H1 (cell line): ENCODE measurements around the gene GFRA3. TPM values are rescaled to one million over a fixed set of nuclear protein-coding genes. Genes with fewer than 3 reads are reported as not detected.

ENCODE experiments used
- CTCF ChIA-PET: fragments of 300-600 bp; sonication (Branson Sonifier 250); formaldehyde crosslinking; loops from one replicate; lab custom pipeline; 2021; ENCODE audit not compliant: partially characterized antibody; lab: Charles Lee
- POLR2A ChIA-PET: fragments of 300-600 bp; sonication (Branson Sonifier 250); formaldehyde crosslinking; loops from one replicate; lab custom pipeline; 2021; ENCODE audit warnings: inconsistent platforms; ENCODE audit not compliant: partially characterized antibody; lab: Charles Lee
- DNase-seq, 2 experiments: peaks; one replicate each; pipeline versions ENCODE4 v3.0.0 to v3.0.0-alpha.2; 2010 to 2022; ENCODE audit warnings: low spot score in 2 of 2, low read depth in 1 of 2, mixed read lengths in 1 of 2
- FAIRE-seq: peaks from 2 replicates; lab custom pipeline; 2011; peaks lifted over from hg19 to GRCh38; lab: Jason Lieb, UNC
- H2AFZ ChIP-seq: 2 replicates; pipeline ENCODE4 v1.8.1; 2012; ENCODE audit warnings: low read length, inconsistent platforms
- H2AK5ac ChIP-seq: 2 replicates; pipeline ENCODE4 v1.6.1; 2013; ENCODE audit warnings: low read depth, low read length
- H2BK120ac ChIP-seq: replicated peaks from 2 replicates; pipeline ENCODE3; 2013; ENCODE audit warnings: low read depth, low read length, inconsistent platforms
- H2BK12ac ChIP-seq: 2 replicates; pipeline ENCODE4 v1.6.1; 2013; ENCODE audit warnings: low read depth, low read length
- H2BK15ac ChIP-seq: 2 replicates; pipeline ENCODE4 v1.6.1; 2013; ENCODE audit warnings: low read length
- H2BK20ac ChIP-seq: 2 replicates; pipeline ENCODE4 v1.6.1; 2013; ENCODE audit warnings: low read length
- H2BK5ac ChIP-seq: 2 replicates; pipeline ENCODE4 v1.6.1; 2013; ENCODE audit warnings: low read depth, low read length
- H3K14ac ChIP-seq: 2 replicates; pipeline ENCODE4 v1.6.1; 2013; ENCODE audit warnings: inconsistent platforms; ENCODE audit not compliant: insufficient read length
- H3K18ac ChIP-seq: 2 replicates; pipeline ENCODE4 v1.6.1; 2013; ENCODE audit warnings: low read length; ENCODE audit errors: extremely low read depth
- H3K23ac ChIP-seq: 2 replicates; pipeline ENCODE4 v1.6.1; 2013; ENCODE audit warnings: inconsistent platforms; ENCODE audit not compliant: insufficient read length
- H3K23me2 ChIP-seq: 2 replicates; pipeline ENCODE4 v1.6.1; 2013; ENCODE audit warnings: low read depth, low read length
- H3K27ac ChIP-seq: 2 replicates; pipeline ENCODE4 v1.6.1; 2011; ENCODE audit warnings: low read depth, low read length, inconsistent platforms
- H3K27me3 ChIP-seq, 4 experiments: replicated peaks in 1 of 4; 1 replicate in 1 of 4; 2 replicates in 3 of 4; pipeline versions ENCODE4 v1.6.1 to v1.8.1; 2011 to 2013; ENCODE audit warnings: low read length in 3 of 4, mild to moderate bottlenecking in 3 of 4, inconsistent platforms in 2 of 4, mixed read lengths in 2 of 4, moderate library complexity in 1 of 4; ENCODE audit not compliant: control insufficient read depth in 3 of 4, insufficient read depth in 3 of 4; ENCODE audit errors: extremely low read depth in 1 of 4
- H3K36me3 ChIP-seq, 4 experiments: 2 replicates each; pipeline versions ENCODE4 v1.6.1 to v1.8.1; 2011 to 2013; ENCODE audit warnings: mild to moderate bottlenecking in 4 of 4, low read length in 3 of 4, moderate library complexity in 2 of 4, control low read depth in 1 of 4, inconsistent platforms in 1 of 4; ENCODE audit not compliant: insufficient read depth in 4 of 4, control insufficient read depth in 2 of 4
- H3K4ac ChIP-seq: replicated peaks from 2 replicates; pipeline ENCODE3; 2013; ENCODE audit warnings: low read length, low read depth, mixed read lengths, inconsistent platforms; ENCODE audit not compliant: insufficient read length
- H3K4me1 ChIP-seq, 4 experiments: replicated peaks in 1 of 4; 1 replicate in 1 of 4; 2 replicates in 3 of 4; pipeline versions ENCODE4 v1.6.1 to v1.8.1; 2011 to 2013; ENCODE audit warnings: low read length in 3 of 4, inconsistent platforms in 2 of 4, mixed read lengths in 1 of 4; ENCODE audit not compliant: insufficient read depth in 4 of 4, control insufficient read depth in 3 of 4
- H3K4me2 ChIP-seq, 2 experiments: 2 replicates each; pipeline versions ENCODE4 v1.6.1 to v1.8.1; 2011 to 2013; ENCODE audit warnings: low read depth in 2 of 2, low read length in 2 of 2, control low read depth in 1 of 2, inconsistent platforms in 1 of 2, mild to moderate bottlenecking in 1 of 2; ENCODE audit not compliant: insufficient read depth in 1 of 2
- H3K4me3 ChIP-seq, 4 experiments: fragments of 200-600, 300-600 bp in 1 of 4; sonication (generic), shearing (Covaris generic), sonication (Bioruptor Twin) in 1 of 4; 2 replicates each; pipeline versions ENCODE4 v1.5.1 to v1.8.1; 2011 to 2016; ENCODE audit warnings: low read length in 4 of 4, low read depth in 3 of 4, control low read depth in 2 of 4, inconsistent platforms in 2 of 4, mild to moderate bottlenecking in 2 of 4, mixed read lengths in 1 of 4, moderate library complexity in 1 of 4; ENCODE audit not compliant: insufficient read depth in 2 of 4; ENCODE audit errors: extremely low read depth in 1 of 4
- H3K56ac ChIP-seq: replicated peaks from 2 replicates; pipeline ENCODE3; 2013; ENCODE audit warnings: low read depth, mild to moderate bottlenecking, mixed read lengths, low read length, inconsistent platforms; ENCODE audit not compliant: insufficient read length
- H3K79me1 ChIP-seq: 2 replicates; pipeline ENCODE4 v1.6.1; 2013; ENCODE audit warnings: low read depth, low read length, control low read depth
- H3K79me2 ChIP-seq, 2 experiments: 2 replicates each; pipeline versions ENCODE4 v1.6.1 to v1.8.1; 2012 to 2013; ENCODE audit warnings: low read length in 2 of 2, mild to moderate bottlenecking in 2 of 2, inconsistent platforms in 1 of 2; ENCODE audit not compliant: insufficient read depth in 2 of 2, control insufficient read depth in 1 of 2
- H3K9ac ChIP-seq, 4 experiments: replicated peaks in 1 of 4; 1 replicate in 1 of 4; 2 replicates in 3 of 4; pipeline versions ENCODE4 v1.6.1 to v1.8.1; 2011 to 2013; ENCODE audit warnings: low read depth in 3 of 4, low read length in 3 of 4, control low read depth in 2 of 4, mild to moderate bottlenecking in 2 of 4, moderate library complexity in 2 of 4, inconsistent platforms in 1 of 4; ENCODE audit errors: extremely low read depth in 1 of 4
- H3K9me3 ChIP-seq, 2 experiments: 2 replicates each; pipeline versions ENCODE4 v1.6.1 to v1.8.1; 2012 to 2013; ENCODE audit warnings: mild to moderate bottlenecking in 2 of 2, moderate library complexity in 2 of 2, control low read depth in 1 of 2, inconsistent platforms in 1 of 2, low read depth in 1 of 2, low read length in 1 of 2, mixed read lengths in 1 of 2; ENCODE audit not compliant: insufficient read depth in 2 of 2
- H4K20me1 ChIP-seq, 2 experiments: replicated peaks in 1 of 2; 2 replicates each; pipeline versions ENCODE3 to v1.8.1; 2011 to 2013; ENCODE audit warnings: inconsistent platforms in 2 of 2, low read length in 2 of 2, mild to moderate bottlenecking in 1 of 2; ENCODE audit not compliant: insufficient read depth in 2 of 2, control insufficient read depth in 1 of 2
- H4K5ac ChIP-seq: 2 replicates; pipeline ENCODE4 v1.6.1; 2013; ENCODE audit warnings: low read length, low read depth, mixed read lengths, inconsistent platforms; ENCODE audit not compliant: insufficient read length
- H4K8ac ChIP-seq: 2 replicates; pipeline ENCODE4 v1.8.0; 2013; ENCODE audit warnings: mild to moderate bottlenecking, moderate library complexity, low read length, inconsistent platforms; ENCODE audit not compliant: insufficient read depth; ENCODE audit errors: extremely low read depth
- H4K91ac ChIP-seq: replicated peaks from 2 replicates; pipeline ENCODE3; 2013; ENCODE audit warnings: low read length, mixed read lengths, inconsistent platforms; ENCODE audit not compliant: insufficient read length
- KDM4A ChIP-seq: IDR thresholded peaks from one replicate; pipeline ENCODE4 v1.7.1; 2012; ENCODE audit warnings: low read depth, mild to moderate bottlenecking, moderate library complexity, low read length, inconsistent platforms; ENCODE audit not compliant: severe bottlenecking
- NANOG ChIP-seq: IDR thresholded peaks from 2 replicates; pipeline ENCODE4 v1.6.1; 2011; ENCODE audit warnings: low read length, low read depth, mild to moderate bottlenecking, inconsistent platforms; ENCODE audit not compliant: insufficient read depth, poor library complexity, severe bottlenecking
- WGBS, 2 experiments: shearing (Covaris generic) in 1 of 2; methylation state at CpG; one replicate each; pipeline versions ENCODE4 v1.1.6 to v1.1.7; 2013 to 2015; ENCODE audit warnings: low lambda C conversion rate in 2 of 2, mixed read lengths in 2 of 2, inconsistent platforms in 1 of 2, low coverage in 1 of 2, missing lambda C conversion rate in 1 of 2; ENCODE audit not compliant: insufficient replicate concordance in 2 of 2, insufficient coverage in 1 of 2, insufficient read length in 1 of 2; ENCODE audit errors: extremely low coverage in 1 of 2, missing lambda C conversion rate in 1 of 2; 5-methylcytosine and 5-hydroxymethylcytosine counted together
- polyA plus RNA-seq, 7 experiments: library from polyadenylated mRNA; depleted of rRNA in 3 of 7; stranded (reverse) in 5 of 7; unstranded in 2 of 7; fragments of >200 nt in 5 of 7; fragments of 200-250 nt in 2 of 7; gene quantifications; 1 replicate in 5 of 7; 2 replicates in 1 of 7; 4 replicates in 1 of 7; pipeline versions ENCODE4 v1.2.1 to v1.2.3, GENCODE V29; 2011 to 2013; ENCODE audit warnings: missing spikeins in 2 of 7, mixed read lengths in 2 of 7
- total RNA-seq: library from RNA; stranded (reverse); fragmentation: NEBNext Ultra II Directional; extraction: Animal tissue kit (Norgen Biotek cat#: 25700); gene quantifications from 2 replicates; pipeline ENCODE4 v1.2.1, GENCODE V29; 2021

Gene GFRA3
- total and polyA plus RNA-seq, 2 of the 8 experiments (the other 6 are each of a cell fraction or from before 2014, with no cell fraction given) = 0.88 to 3.4 TPM

DNA sequence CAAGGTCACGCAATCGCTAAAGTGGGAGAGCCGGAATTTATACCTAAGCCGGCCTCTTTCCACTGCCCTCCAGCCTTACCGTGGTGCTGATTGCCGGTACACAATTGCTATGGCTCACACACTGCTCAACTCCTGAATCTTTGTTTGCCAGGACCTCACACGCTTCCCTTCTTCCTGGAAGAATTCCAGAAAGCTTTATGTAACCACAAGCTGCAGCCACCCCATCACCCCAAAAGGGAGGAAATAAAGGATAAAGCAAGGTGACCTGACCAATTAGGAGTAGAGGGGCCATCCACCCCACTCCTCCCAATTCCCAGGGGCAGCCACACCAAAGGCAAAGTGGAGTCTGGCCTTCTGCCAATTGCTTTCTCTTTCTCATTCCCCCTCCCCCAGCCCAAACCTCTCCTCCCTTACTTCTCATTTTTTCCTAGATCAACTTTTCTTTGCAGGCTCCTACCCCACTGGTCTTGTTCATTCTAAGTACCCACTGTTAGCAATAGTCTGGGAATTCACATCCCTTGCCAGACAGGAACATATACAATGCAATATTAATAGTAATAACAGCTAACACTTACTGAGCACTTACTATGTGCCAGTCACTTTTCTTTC is 43.3 kb downstream of the GFRA3 start:
- Histone ChIP-seq H3K23me2 (no peaks in the 10 kb centered on the region; the same call in 1 of the 2 replicates), H3K27ac (no peak overlapping the region), H2AFZ (peak overlapping the region; percentile 56), H2BK12ac (no peak overlapping the region), H3K14ac (no peak overlapping the region), H3K4me2 (no peak overlapping the region), H3K9ac (no peak overlapping the region), H4K91ac (no peak overlapping the region), H2BK20ac (no peak overlapping the region), H3K23ac (no peak overlapping the region), H4K8ac (no peak overlapping the region), H3K18ac (no peak overlapping the region), H3K79me1 (no peaks in the 10 kb centered on the region), H3K27me3 (no peaks in the 10 kb centered on the region), H3K79me2 (no peaks in the 10 kb centered on the region), H3K4me3 (no peak overlapping the region), H3K9me3 (peaks cover 3 to 6% of the 10 kb centered on the region in 2 experiments; a peak in 1 of 4 replicates), H2AK5ac (no peak overlapping the region), H2BK120ac (no peak overlapping the region), H2BK15ac (no peak overlapping the region), H2BK5ac (no peak overlapping the region), H4K20me1 (no peaks in the 10 kb centered on the region), H3K4ac (no peak overlapping the region), H3K56ac (no peak overlapping the region), H4K5ac (no peak overlapping the region), H3K36me3 (no peaks in the 10 kb centered on the region), H3K4me1 (no peaks in the 10 kb centered on the region)
- no peak for TF ChIP-seq KDM4A
- TF ChIP-seq NANOG = no peak
- WGBS, 2 experiments = 83% methylated on average over 7 of the region's 7 CpGs; no CpG with 5 or more reads in 1 of the 2 experiments
- FAIRE-seq = no peak
- ChIA-PET CTCF (interaction anchor here (0.6 to 11.8 kb wide), 8 partner anchors 8 to 121 kb away, joined by 3 to 112 read pairs (median 4); partner anchors contain the start of gene KDM3B), POLR2A (interaction anchor here (1.4 to 2.2 kb wide), 3 partner anchors 11 to 107 kb away, joined by 5 to 9 read pairs (median 8); partner anchors contain the start of genes CDC23 and FAM53C)
- DNase-seq = no peak
